ENCODE measurements around the gene PTEN.

The PTEN gene

DNA sequence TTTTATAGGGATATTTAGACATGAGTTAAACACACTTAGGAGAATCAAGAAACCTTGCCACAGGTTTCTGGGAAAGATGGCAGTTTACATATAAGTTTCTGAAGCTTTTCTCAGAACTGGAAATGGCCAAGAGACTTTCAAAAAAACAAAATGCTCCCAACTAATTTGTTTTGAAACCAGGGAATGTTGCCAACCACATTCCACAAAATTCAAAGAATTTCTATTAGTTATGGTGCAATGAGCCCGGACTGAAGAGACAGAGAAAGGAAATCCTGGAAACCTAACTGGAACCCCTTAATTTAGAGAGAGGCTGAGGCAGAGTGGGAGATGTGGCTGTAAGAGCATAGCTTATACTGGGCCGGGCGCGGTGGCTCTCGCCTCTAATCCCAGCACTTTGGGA lies 128.5 kb downstream of the PTEN start:
- TF ChIP-seq, protein P1, sequence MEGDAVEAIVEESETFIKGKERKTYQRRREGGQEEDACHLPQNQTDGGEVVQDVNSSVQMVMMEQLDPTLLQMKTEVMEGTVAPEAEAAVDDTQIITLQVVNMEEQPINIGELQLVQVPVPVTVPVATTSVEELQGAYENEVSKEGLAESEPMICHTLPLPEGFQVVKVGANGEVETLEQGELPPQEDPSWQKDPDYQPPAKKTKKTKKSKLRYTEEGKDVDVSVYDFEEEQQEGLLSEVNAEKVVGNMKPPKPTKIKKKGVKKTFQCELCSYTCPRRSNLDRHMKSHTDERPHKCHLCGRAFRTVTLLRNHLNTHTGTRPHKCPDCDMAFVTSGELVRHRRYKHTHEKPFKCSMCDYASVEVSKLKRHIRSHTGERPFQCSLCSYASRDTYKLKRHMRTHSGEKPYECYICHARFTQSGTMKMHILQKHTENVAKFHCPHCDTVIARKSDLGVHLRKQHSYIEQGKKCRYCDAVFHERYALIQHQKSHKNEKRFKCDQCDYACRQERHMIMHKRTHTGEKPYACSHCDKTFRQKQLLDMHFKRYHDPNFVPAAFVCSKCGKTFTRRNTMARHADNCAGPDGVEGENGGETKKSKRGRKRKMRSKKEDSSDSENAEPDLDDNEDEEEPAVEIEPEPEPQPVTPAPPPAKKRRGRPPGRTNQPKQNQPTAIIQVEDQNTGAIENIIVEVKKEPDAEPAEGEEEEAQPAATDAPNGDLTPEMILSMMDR (IDR thresholded peaks at IDR 0.05), result no peak
- no peak for TF ChIP-seq ZFX (IDR thresholded peaks at IDR 0.05; ENCODE audit: borderline replicate concordance)
- no peak overlapping the region for H3K27ac ChIP-seq

DNA sequence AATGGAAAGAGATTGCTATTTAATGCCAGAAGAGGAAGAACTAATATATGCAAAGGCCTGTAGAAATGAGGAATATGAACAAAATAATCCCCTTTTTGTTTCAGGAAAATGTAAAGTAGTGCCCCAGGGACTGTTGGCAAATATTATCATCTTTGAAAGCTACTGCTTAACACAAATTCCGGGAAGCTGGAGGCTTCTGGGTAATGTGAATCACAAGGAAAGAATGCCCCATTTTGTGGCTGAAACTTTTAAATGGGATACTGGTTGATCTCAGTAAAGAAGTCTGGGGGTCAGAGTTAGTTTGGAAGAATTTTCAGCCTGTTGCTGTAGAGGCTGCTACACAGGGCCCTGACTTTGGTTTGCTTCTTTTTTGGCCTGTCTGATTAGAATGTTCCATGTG lies 141.0 kb downstream of the PTEN start:
- TF ChIP-seq, protein P1 (IDR thresholded peaks at IDR 0.05), result no peak
- no peak for TF ChIP-seq ZFX (IDR thresholded peaks at IDR 0.05; ENCODE audit: borderline replicate concordance)
- no peak overlapping the region for H3K27ac ChIP-seq

DNA sequence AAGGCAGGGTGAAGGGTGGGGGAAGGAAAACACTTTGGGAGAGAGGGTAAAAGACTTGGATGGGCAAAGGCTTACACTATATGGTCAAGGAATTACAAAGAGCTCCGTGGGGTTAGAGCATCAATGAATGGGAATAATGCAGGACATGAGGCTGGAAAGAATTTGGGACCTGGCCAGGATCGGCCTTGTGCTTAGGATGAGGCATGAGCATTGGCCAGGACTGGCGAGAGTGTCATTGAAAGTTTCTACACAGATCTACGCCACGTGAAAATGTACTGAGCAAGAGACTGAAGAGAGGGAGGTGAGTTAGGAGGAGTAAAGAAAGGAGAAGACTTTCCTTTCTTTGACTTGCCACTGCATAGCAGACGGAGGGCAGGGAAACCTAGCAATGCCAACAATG lies 142.8 kb downstream of the PTEN start:
- H3K27ac ChIP-seq, result no peak overlapping the region
- TF ChIP-seq, protein P1 (IDR thresholded peaks at IDR 0.05), result no peak
- TF ChIP-seq ZFX (IDR thresholded peaks at IDR 0.05; ENCODE audit: borderline replicate concordance), result no peak

DNA sequence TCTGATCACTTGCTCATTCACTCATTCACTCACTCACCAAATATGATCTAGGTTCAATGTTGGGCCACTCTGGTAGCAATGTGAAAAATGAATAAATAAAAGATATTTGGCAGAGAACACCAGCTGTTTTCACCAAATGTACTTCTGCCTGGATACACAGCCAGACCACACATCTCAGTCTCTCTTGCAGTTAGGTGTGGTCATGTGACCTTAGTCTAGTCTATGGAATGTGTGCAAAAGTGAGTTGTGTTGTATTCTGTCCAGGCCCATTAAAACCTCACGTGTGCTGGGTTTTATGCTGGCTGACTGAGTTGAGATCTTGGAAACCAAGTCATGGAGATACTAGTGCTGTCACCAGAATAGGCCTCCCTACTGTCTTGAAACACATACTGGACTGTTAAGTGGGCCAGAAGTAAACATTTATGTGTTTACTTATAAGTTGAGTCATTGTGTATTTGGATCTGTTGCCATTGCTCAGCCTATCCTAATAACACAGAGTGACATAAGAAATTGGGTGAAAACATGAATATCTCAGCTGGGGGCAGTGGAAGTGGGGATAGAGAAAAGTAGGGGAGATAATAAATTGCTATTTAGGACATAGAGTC lies 145.5 kb downstream of the PTEN start:
- peak overlapping the region; percentile 31 for H3K27ac ChIP-seq
- TF ChIP-seq ZFX (IDR thresholded peaks at IDR 0.05; ENCODE audit: borderline replicate concordance), result no peak
- TF ChIP-seq, protein P1 (IDR thresholded peaks at IDR 0.05), result no peak

DNA sequence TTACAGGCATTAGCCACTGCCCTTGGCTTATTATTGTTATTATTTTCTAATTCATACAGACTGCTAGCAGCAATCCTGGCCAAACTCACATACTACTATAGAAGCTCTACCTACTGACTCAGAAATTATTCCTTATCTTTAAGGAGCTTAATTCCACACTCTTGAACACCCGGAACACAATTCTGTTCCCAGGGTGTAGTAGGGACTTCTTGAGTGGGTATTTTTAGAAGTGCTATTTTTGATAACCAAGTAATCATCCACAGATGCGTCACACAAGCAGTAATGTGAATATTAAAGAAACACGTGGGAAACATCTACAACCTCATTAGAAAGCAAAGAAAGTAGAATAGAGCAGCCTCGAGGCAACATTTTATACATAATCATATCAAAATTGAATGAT lies 149.2 kb downstream of the PTEN start:
- H3K27ac ChIP-seq, result no peak overlapping the region
- TF ChIP-seq, protein P1 (IDR thresholded peaks at IDR 0.05), result no peak
- TF ChIP-seq ZFX (IDR thresholded peaks at IDR 0.05; ENCODE audit: borderline replicate concordance), result no peak

DNA sequence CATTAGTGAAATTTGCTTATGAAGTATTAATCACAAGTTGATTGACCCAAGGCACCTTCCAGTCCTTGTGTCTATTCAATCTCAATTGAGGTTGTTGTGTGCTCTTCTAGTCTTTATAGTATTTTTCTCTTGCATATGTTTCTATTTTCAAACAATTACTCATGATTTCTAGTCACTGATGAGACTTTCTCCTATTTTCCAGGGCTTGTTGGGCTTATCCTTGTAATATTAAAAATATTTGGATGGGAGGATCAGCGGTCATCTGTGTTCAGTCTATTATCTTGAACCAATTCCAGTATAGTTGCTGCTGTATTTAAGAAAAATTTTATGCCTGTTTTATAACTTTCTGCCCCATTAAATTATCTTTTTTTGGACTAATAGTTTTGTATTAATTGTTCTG lies 154.4 kb downstream of the PTEN start:
- no peak overlapping the region for H3K27ac ChIP-seq
- TF ChIP-seq, protein P1 (IDR thresholded peaks at IDR 0.05), result no peak
- TF ChIP-seq ZFX (IDR thresholded peaks at IDR 0.05; ENCODE audit: borderline replicate concordance), result no peak

DNA sequence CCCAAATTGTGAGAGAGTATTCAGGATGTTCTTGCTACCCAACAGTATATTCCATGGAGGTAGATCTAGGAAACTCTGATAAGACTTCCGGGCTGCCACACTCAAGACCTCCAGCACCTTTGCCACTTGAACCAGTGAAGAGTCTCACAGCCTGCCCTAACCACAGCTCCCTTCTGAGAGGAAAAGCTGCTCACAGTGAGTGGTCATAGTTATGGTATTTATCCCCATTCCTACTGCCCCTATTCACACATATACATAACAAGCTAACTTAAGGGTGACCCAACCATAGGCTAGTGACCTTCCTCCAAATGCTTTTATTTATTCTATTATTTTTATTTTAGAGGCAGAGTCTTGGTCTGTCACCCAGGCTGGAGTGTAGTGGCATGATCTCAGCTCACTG lies 156.3 kb downstream of the PTEN start:
- no peak overlapping the region for H3K27ac ChIP-seq
- TF ChIP-seq ZFX (IDR thresholded peaks at IDR 0.05; ENCODE audit: borderline replicate concordance), result no peak
- TF ChIP-seq, protein P1 (IDR thresholded peaks at IDR 0.05), result no peak

All from 22Rv1 (cell line).